Measurements from ENCODE around the gene SSR2. TPM values are rescaled to one million over a fixed set of nuclear protein-coding genes. Genes with fewer than 3 reads are reported as not detected.

Gene SSR2
- total RNA-seq = 100 to 1,000 TPM; 172 to 236 (median 212) TPM

- WGBS, 2 donors = 0 to 1% methylated on average over 40 to 44 of the region's 45 CpGs
- TF ChIP-seq CTCF (IDR thresholded peaks at IDR 0.05) (peak in 1 of 5 experiments; percentile 10), EP300 (IDR thresholded peaks at IDR 0.05) (peak; percentile 85 to 89), POLR2A (IDR thresholded peaks at IDR 0.05) (peak in 1 of 2 donors; percentile 46)
- Histone ChIP-seq H3K27ac (peak within 1 kb of the TSS; percentile 60 to 98 (median 93)), H3K27me3 (no peaks in the 10 kb centered on the region), H3K4me1 (peaks cover 0 to 29% (median 11%) of the 10 kb centered on the region in 4 donors), H3K9me3 (no peaks in the 10 kb centered on the region), H3K4me3 (peak within 1 kb of the TSS; percentile 72 to 95 (median 86)), H3K36me3 (peaks cover 0 to 41% (median 0%) of the 10 kb centered on the region in 3 donors)
- peak; percentile 73 to 87 for DNase-seq (ENCODE audit: low spot score in 2 of 2)
Measured at GRCh38 chr1:156020293-156021092, at the start of gene SSR2. TSS of gene SSR2 (minus strand) at chr1:156020951. CDS start at chr1:156020167, 784 bp downstream.

GRCh38 chr1:156070548-156070947 lies 49.8 kb upstream of the SSR2 start:
- TF ChIP-seq EP300 (IDR thresholded peaks at IDR 0.05) (no peak), POLR2A (IDR thresholded peaks at IDR 0.05) (no peak), CTCF (IDR thresholded peaks at IDR 0.05) (no peak)
- 26 to 43% methylated on average over 4 of the region's 4 CpGs for WGBS, 2 donors
- Histone ChIP-seq H3K4me3 (no peak overlapping the region), H3K36me3 (no peaks in the 10 kb centered on the region), H3K27ac (no peak overlapping the region), H3K9me3 (no peaks in the 10 kb centered on the region), H3K4me1 (peaks cover 0 to 14% (median under 1%) of the 10 kb centered on the region in 4 donors), H3K27me3 (no peaks in the 10 kb centered on the region)
- DNase-seq (ENCODE audit: low spot score in 2 of 2) = no peak

- H3K27ac ChIP-seq = no peak overlapping the region
- no peak overlapping the region for H3K4me3 ChIP-seq
- no peaks in the 10 kb centered on the region for H3K36me3 ChIP-seq
- H3K9me3 ChIP-seq = no peaks in the 10 kb centered on the region
- DNase-seq (ENCODE audit: low spot score in 2 of 2) = no peak
- TF ChIP-seq CTCF (IDR thresholded peaks at IDR 0.05) = no peak
- TF ChIP-seq POLR2A (IDR thresholded peaks at IDR 0.05) = no peak
- TF ChIP-seq EP300 (IDR thresholded peaks at IDR 0.05) = no peak
- H3K4me1 ChIP-seq = peaks cover 0 to 7% (median 0%) of the 10 kb centered on the region in 4 donors
- WGBS, 2 donors = 59 to 68% methylated on average over 3 of the region's 3 CpGs
- no peaks in the 10 kb centered on the region for H3K27me3 ChIP-seq
Measured at GRCh38 chr1:156069490-156070455, 49.0 kb upstream of the SSR2 start.

GRCh38 chr1:156067262-156067661 lies 46.5 kb upstream of the SSR2 start:
- Histone ChIP-seq H3K9me3 (no peaks in the 10 kb centered on the region), H3K4me3 (no peak overlapping the region), H3K27me3 (no peaks in the 10 kb centered on the region), H3K27ac (no peak overlapping the region), H3K36me3 (no peaks in the 10 kb centered on the region), H3K4me1 (peaks cover 0 to 5% (median 0%) of the 10 kb centered on the region in 4 donors)
- DNase-seq (ENCODE audit: low spot score in 2 of 2) = no peak
- 67 to 72% methylated on average over 2 of the region's 2 CpGs for WGBS, 2 donors
- TF ChIP-seq POLR2A (IDR thresholded peaks at IDR 0.05) = no peak
- TF ChIP-seq EP300 (IDR thresholded peaks at IDR 0.05) = no peak
- TF ChIP-seq CTCF (IDR thresholded peaks at IDR 0.05) = no peak
